Measurements from ENCODE around the gene GALNT9. TPM values are rescaled to one million over a fixed set of nuclear protein-coding genes. Genes with fewer than 3 reads are reported as not detected.
A peak's percentile ranks its signal among the peaks of the same experiment; 100 is the strongest.
"Not testable (repeated sequence)": the region's sequence is repeated elsewhere in the genome, so short reads cannot be mapped to it uniquely, and the experiment has no call there.

GALNT9 gene
- total RNA-seq, 1 donor from 2014 or later: not detected

- no peaks in the 10 kb centered on the region for H3K27me3 ChIP-seq (ENCODE audit: control insufficient read depth, insufficient read depth, low read length)
- DNase-seq (ENCODE audit: low read depth) (no peak), FAIRE-seq (no peak)
- H3K36me3 ChIP-seq (ENCODE audit: control insufficient read depth, insufficient read depth, low read length): peaks cover 10% of the 10 kb centered on the region
- no peak overlapping the region for H3K4me3 ChIP-seq (ENCODE audit: low read depth, low read length)
- no peak for TF ChIP-seq CTCF (IDR thresholded peaks at IDR 0.05; ENCODE audit: insufficient read depth, low read length, severe bottlenecking)
Observed at GRCh38 chr12:132150780-132151144, 178.6 kb downstream of the GALNT9 start.

GRCh38 chr12:132149526-132149925, 179.9 kb downstream of the GALNT9 start:
- H3K27me3 ChIP-seq (ENCODE audit: control insufficient read depth, insufficient read depth, low read length); DNase-seq (ENCODE audit: low read depth); FAIRE-seq; H3K4me3 ChIP-seq (ENCODE audit: low read depth, low read length): not testable (repeated sequence)
- H3K36me3 ChIP-seq (ENCODE audit: control insufficient read depth, insufficient read depth, low read length): peaks cover 10% of the 10 kb centered on the region

GRCh38 chr12:132148368-132149045, 180.9 kb downstream of the GALNT9 start:
- no peak overlapping the region for H3K4me3 ChIP-seq (ENCODE audit: low read depth, low read length)
- peaks cover 10% of the 10 kb centered on the region for H3K36me3 ChIP-seq (ENCODE audit: control insufficient read depth, insufficient read depth, low read length)
- H3K27me3 ChIP-seq (ENCODE audit: control insufficient read depth, insufficient read depth, low read length): no peaks in the 10 kb centered on the region
- no peak for FAIRE-seq
- TF ChIP-seq CTCF (IDR thresholded peaks at IDR 0.05; ENCODE audit: insufficient read depth, low read length, severe bottlenecking): no peak
- no peak for DNase-seq (ENCODE audit: low read depth)

GRCh38 chr12:132147423-132148367, 181.7 kb downstream of the GALNT9 start:
- FAIRE-seq (peak; percentile 7), DNase-seq (ENCODE audit: low read depth) (no peak)
- Histone ChIP-seq H3K36me3 (ENCODE audit: control insufficient read depth, insufficient read depth, low read length) (peaks cover 10% of the 10 kb centered on the region), H3K4me3 (ENCODE audit: low read depth, low read length) (no peak overlapping the region), H3K27me3 (ENCODE audit: control insufficient read depth, insufficient read depth, low read length) (no peaks in the 10 kb centered on the region)
- no peak for TF ChIP-seq CTCF (IDR thresholded peaks at IDR 0.05; ENCODE audit: insufficient read depth, low read length, severe bottlenecking)

GRCh38 chr12:132146772-132147422, 182.5 kb downstream of the GALNT9 start:
- TF ChIP-seq CTCF (IDR thresholded peaks at IDR 0.05; ENCODE audit: insufficient read depth, low read length, severe bottlenecking): no peak
- H3K27me3 ChIP-seq (ENCODE audit: control insufficient read depth, insufficient read depth, low read length): no peaks in the 10 kb centered on the region
- FAIRE-seq (no peak), DNase-seq (ENCODE audit: low read depth) (no peak)
- H3K4me3 ChIP-seq (ENCODE audit: low read depth, low read length): no peak overlapping the region
- H3K36me3 ChIP-seq (ENCODE audit: control insufficient read depth, insufficient read depth, low read length): peaks cover 16% of the 10 kb centered on the region

Other genes with a start within 250 kb of the GALNT9 start
- gene DDX51, start 185.3 kb downstream of the GALNT9 start, total RNA-seq: 9.0 and 10.0 TPM in 2 replicates
- 10.0 and 11.4 TPM in 2 replicates for gene NOC4L, start 185.1 kb downstream of the GALNT9 start, total RNA-seq
- 3.2 and 17.1 TPM in 2 replicates for gene FBRSL1, start 160.6 kb upstream of the GALNT9 start, total RNA-seq